GM12865 (cell line): ENCODE data around the gene GALNT2.
A peak's percentile ranks its signal among the peaks of the same experiment; 100 is the strongest.

Experiments
- DNase-seq: peaks from one replicate; pipeline ENCODE4 v3.0.0; 2010; ENCODE audit warnings: low read depth
- H3K4me3 ChIP-seq: 2 replicates; pipeline ENCODE4 v1.5.1; 2011; ENCODE audit warnings: mild to moderate bottlenecking, low read depth, low read length, control low read depth
- TF ChIP-seq, protein P1 (sequence below): IDR thresholded peaks from 2 replicates; pipeline ENCODE4 v1.5.1; 2011; ENCODE audit warnings: low read length, control low read depth, low read depth, inconsistent platforms; ENCODE audit not compliant: insufficient read depth; ENCODE audit errors: missing control alignments

GALNT2 gene

DNA sequence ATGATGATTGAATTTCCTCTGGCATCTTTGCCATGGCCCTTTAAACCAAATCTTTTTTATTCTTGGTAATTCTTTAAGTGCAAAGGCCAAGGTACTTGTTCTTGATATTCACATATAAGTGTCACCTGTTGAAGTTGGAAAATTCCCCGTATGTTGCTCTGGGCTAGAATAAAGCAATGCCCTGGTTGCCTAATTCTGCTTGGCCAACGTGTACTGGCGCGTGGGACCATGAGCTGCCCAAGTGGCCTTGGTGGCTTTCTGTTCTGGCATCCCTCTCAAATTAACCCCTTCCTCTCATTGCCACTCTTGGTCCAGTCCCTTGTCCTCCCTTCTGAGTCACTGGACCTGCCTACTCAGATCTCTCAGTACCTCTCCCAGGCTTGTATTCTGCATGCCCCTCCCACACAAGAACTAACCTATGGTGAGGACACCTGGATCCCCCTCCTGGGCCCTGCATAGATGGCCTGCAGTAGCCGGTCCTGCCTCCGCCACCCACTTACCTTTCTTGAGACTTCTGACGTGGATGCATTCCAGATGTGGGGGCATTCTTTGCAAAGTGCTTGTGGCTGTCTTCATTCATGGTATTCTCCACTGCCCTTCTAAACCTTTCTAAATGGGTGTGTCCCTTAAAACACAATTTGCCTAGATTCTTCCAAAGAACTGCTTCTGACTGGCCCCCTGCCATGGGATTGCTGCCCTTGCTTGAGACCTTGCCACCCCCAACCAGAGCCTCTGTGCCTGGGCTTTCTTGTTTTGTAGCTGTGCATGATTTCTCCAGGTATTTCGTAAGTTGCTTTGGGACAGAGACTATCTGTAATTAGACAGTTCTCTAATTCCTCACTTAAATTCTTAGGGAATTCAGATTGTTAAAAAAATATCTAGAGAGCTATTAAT, 152.4 kb downstream of the GALNT2 start:
- no peak for DNase-seq
- H3K4me3 ChIP-seq: no peak overlapping the region

DNA sequence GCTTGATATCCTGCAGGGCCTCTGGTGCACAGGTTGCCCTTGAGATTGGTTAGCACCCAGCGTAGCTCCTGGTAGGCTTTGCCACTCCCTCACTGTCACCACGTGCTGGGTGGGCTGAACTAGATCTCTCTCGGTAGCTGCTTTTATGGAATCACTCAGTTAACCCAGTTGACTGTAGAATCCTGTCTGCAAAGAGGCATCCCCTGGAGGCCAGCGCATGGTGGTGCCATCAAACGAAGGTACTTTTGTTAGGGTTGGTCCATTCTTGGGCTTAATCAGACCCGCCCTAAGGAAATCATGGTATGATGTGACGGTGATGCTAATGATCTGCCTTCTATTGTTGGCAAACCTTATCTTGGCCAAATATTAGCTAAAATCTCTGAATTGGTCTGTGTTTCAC, 153.4 kb downstream of the GALNT2 start:
- no peak for DNase-seq
- TF ChIP-seq, protein P1, sequence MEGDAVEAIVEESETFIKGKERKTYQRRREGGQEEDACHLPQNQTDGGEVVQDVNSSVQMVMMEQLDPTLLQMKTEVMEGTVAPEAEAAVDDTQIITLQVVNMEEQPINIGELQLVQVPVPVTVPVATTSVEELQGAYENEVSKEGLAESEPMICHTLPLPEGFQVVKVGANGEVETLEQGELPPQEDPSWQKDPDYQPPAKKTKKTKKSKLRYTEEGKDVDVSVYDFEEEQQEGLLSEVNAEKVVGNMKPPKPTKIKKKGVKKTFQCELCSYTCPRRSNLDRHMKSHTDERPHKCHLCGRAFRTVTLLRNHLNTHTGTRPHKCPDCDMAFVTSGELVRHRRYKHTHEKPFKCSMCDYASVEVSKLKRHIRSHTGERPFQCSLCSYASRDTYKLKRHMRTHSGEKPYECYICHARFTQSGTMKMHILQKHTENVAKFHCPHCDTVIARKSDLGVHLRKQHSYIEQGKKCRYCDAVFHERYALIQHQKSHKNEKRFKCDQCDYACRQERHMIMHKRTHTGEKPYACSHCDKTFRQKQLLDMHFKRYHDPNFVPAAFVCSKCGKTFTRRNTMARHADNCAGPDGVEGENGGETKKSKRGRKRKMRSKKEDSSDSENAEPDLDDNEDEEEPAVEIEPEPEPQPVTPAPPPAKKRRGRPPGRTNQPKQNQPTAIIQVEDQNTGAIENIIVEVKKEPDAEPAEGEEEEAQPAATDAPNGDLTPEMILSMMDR: no peak
- H3K4me3 ChIP-seq: no peak overlapping the region

More for the DNA sequence above, 152.4 kb downstream of the GALNT2 start:
- TF ChIP-seq, protein P1: no peak

- TF ChIP-seq, protein P1: no peak
- no peak overlapping the region for H3K4me3 ChIP-seq
- no peak for DNase-seq
Measured at GRCh38 chr1:230220907-230221306, 153.9 kb downstream of the GALNT2 start.

GRCh38 chr1:230222678-230223077, 155.6 kb downstream of the GALNT2 start:
- peak; percentile 32 for DNase-seq
- TF ChIP-seq, protein P1: peak; percentile 13
- no peak overlapping the region for H3K4me3 ChIP-seq

DNA sequence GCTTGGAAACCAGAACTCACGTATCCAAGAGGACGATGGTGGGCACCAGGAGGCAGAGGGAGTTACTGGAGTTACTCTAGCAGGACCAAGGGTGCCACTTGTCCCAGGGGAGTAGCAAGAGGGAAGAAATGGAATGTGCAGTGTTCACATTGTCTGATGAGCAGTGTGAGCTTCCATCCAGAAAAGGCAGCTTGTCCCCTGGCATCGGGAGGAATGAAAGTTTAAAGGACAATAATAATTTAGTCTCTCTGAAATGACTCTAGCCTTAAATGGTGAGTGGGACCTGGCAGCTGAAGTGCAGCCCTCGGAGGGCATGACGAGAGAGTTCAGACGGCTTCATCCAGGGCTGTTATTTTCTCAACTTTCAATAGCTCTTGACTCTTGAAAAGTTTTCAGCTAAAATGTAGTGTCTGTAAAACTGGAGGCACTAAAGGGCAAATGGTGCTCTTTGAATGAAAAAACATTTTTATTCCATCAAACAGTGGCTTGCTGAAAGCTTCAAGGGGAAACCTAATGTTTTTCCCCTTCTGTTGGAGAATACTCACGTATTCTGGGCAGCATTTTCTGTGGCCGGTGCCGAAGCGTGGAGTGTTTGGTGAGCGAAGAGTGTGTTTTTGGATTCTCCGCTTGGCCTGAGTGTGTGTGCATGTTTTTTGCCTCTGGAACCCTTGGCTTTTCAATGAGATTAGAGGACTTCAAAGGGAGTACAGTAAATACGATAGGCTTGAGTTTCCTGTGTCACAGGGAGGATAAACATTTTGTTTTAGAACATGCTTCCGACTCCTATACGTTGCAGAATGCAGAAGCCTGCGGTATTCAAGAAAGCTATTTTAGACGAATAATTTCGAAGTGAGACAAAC, 157.3 kb downstream of the GALNT2 start:
- no peak overlapping the region for H3K4me3 ChIP-seq
- DNase-seq: no peak
- TF ChIP-seq, protein P1: no peak

GRCh38 chr1:230226007-230226800, 159.2 kb downstream of the GALNT2 start:
- no peak for DNase-seq
- no peak overlapping the region for H3K4me3 ChIP-seq

More at GRCh38 chr1:230226007-230226800, 159.2 kb downstream of the GALNT2 start:
- TF ChIP-seq, protein P1: no peak
